OCI-LY3 (cell line): ENCODE measurements around the gene RBBP8NL.

Experiments used
- EZH2phosphoT487 ChIP-seq: fragments of 200-600 bp; shearing (Covaris generic); IDR thresholded peaks from 2 replicates; pipeline ENCODE4 v1.6.1; 2018; ENCODE audit warnings: antibody characterized with exemption, mixed run types, low read depth
- TF ChIP-seq, protein P1 (sequence below): fragments of 200-600, 300-600 bp; sonication (generic); IDR thresholded peaks from 2 replicates; pipeline ENCODE4 v1.5.1; 2014; ENCODE audit warnings: antibody characterized with exemption, low read length, low read depth

DNA sequence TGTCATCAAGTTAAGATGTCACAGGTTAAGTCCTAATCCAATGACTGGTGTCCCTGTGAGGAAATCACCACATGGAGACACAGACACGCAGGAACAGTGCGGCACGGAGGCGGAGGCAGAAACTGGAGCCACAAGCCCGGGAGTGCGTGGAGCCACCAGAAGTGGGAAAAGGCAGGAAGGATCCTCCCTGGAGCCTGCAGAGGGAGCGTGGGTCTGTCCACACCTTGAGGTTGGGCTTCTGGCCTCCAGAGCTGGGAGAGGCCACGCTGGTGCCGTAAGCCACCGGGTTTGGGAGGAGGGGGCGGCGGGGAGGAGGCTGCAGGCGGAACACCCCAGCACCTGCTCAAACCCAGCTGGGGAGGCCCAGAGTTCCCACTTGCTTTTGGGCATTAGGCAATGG lies 24.0 kb downstream of the RBBP8NL start:
- TF ChIP-seq, protein P1, sequence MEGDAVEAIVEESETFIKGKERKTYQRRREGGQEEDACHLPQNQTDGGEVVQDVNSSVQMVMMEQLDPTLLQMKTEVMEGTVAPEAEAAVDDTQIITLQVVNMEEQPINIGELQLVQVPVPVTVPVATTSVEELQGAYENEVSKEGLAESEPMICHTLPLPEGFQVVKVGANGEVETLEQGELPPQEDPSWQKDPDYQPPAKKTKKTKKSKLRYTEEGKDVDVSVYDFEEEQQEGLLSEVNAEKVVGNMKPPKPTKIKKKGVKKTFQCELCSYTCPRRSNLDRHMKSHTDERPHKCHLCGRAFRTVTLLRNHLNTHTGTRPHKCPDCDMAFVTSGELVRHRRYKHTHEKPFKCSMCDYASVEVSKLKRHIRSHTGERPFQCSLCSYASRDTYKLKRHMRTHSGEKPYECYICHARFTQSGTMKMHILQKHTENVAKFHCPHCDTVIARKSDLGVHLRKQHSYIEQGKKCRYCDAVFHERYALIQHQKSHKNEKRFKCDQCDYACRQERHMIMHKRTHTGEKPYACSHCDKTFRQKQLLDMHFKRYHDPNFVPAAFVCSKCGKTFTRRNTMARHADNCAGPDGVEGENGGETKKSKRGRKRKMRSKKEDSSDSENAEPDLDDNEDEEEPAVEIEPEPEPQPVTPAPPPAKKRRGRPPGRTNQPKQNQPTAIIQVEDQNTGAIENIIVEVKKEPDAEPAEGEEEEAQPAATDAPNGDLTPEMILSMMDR = no peak
- no peak for TF ChIP-seq EZH2phosphoT487
